A549 (cell line): ENCODE results near the gene SUDS3. TPM values are rescaled to one million over a fixed set of nuclear protein-coding genes. Genes with fewer than 3 reads are reported as not detected.

ENCODE experiments used
- ATAC-seq, 2 experiments: fragments of 200-7000 bp in 1 of 2; fragments of >200 bp in 1 of 2; cut with Nextera tagmentation in 1 of 2; cut with Tn5 transposase in 1 of 2; 3 replicates each; pipeline versions ENCODE4 v1.8.0 to v1.9.1; 2018 to 2020; ENCODE audit warnings: mild to moderate bottlenecking in 1 of 2, moderate library complexity in 1 of 2
- CTCF ChIA-PET: fragments of 300-600 bp; sonication (Branson Sonifier 250); formaldehyde crosslinking; extraction: SDS; loops from one replicate; lab custom pipeline; 2021; ENCODE audit warnings: antibody characterized with exemption, inconsistent platforms; lab: Yijun Ruan, JAX
- POLR2A ChIA-PET: fragments of 350-600 bp; formaldehyde crosslinking; extraction: SDS; loops from one replicate; lab custom pipeline; 2021; ENCODE audit warnings: antibody characterized with exemption, inconsistent platforms; lab: Yijun Ruan, JAX
- DNase-seq, 2 experiments: peaks; one replicate each; pipeline versions ENCODE4 v3.0.0 to v3.0.0-alpha.2; 2011 to 2016; ENCODE audit warnings: low read depth in 1 of 2, low spot score in 1 of 2
- FAIRE-seq: peaks from 2 replicates; lab custom pipeline; 2011; peaks lifted over from hg19 to GRCh38; lab: Jason Lieb, UNC
- H3K27ac ChIP-seq, 2 experiments: fragments of >200 bp; sonication (Bioruptor Twin); formaldehyde crosslinking; 3 replicates each; pipeline ENCODE4 v1.5.1; 2016 to 2017
- H3K4me1 ChIP-seq: fragments of >200 bp; sonication (Bioruptor Twin); formaldehyde crosslinking; 3 replicates; pipeline ENCODE4 v1.6.1; 2016
- H3K4me2 ChIP-seq: fragments of >200 bp; sonication (Bioruptor Twin); formaldehyde crosslinking; 3 replicates; pipeline ENCODE4 v1.6.1; 2016
- H3K4me3 ChIP-seq: fragments of >200 bp; sonication (Bioruptor Twin); formaldehyde crosslinking; 3 replicates; pipeline ENCODE4 v1.5.1; 2016
- H3K9me3 ChIP-seq: fragments of >200 bp; sonication (Bioruptor Twin); formaldehyde crosslinking; 3 replicates; pipeline ENCODE4 v1.6.1; 2016
- EP300 ChIP-seq, 2 experiments: fragments of >200 bp; sonication (Bioruptor Twin); formaldehyde crosslinking; IDR thresholded peaks; 2 replicates in 1 of 2; 3 replicates in 1 of 2; pipeline ENCODE4 v1.6.1; 2016 to 2017
- FOSB ChIP-seq: fragments of 250-450 bp; sonication (Bioruptor Pico); IDR thresholded peaks from 2 replicates; pipeline ENCODE4 v1.5.0; 2020; ENCODE audit warnings: mild to moderate bottlenecking, moderate library complexity
- GATA3 ChIP-seq: IDR thresholded peaks from 2 replicates; pipeline ENCODE4 v1.6.1; 2012; ENCODE audit warnings: borderline replicate concordance
- HOXA7 ChIP-seq: fragments of 250-450 bp; sonication (Bioruptor Pico); IDR thresholded peaks from 2 replicates; pipeline ENCODE4 v1.5.0; 2020; ENCODE audit warnings: mild to moderate bottlenecking, moderate library complexity
- NFE2L2 ChIP-seq: fragments of 150-350 bp; conservative IDR thresholded peaks from 2 replicates; pipeline ENCODE4 v1.6.1; 2014; ENCODE audit warnings: low read length
- RAD21 ChIP-seq, 2 experiments: fragments of >200 bp in 1 of 2; sonication (Bioruptor Twin) in 1 of 2; formaldehyde crosslinking in 1 of 2; IDR thresholded peaks in 1 of 2; conservative IDR thresholded peaks in 1 of 2; 2 replicates in 1 of 2; 3 replicates in 1 of 2; pipeline ENCODE4 v1.6.1; 2012 to 2018; ENCODE audit warnings: inconsistent platforms in 1 of 2
- RFX5 ChIP-seq: fragments of 450-650 bp; IDR thresholded peaks from 2 replicates; pipeline ENCODE4 v1.7.1; 2014; ENCODE audit warnings: antibody characterized with exemption, mild to moderate bottlenecking, moderate library complexity
- SMC3 ChIP-seq: fragments of >200 bp; sonication (Bioruptor Twin); formaldehyde crosslinking; IDR thresholded peaks from 3 replicates; pipeline ENCODE4 v1.6.1; 2018; ENCODE audit warnings: inconsistent platforms
- WGBS: methylation state at CpG from one replicate; pipeline ENCODE4 v1.1.6; 2017; ENCODE audit errors: missing lambda C conversion rate; 5-methylcytosine and 5-hydroxymethylcytosine counted together
- polyA plus RNA-seq, 4 experiments: library from polyadenylated mRNA; depleted of rRNA in 3 of 4; stranded (reverse); fragments of >200 nt; fragmentation: RNase III in 1 of 4; extraction: RNeasy Plus Mini Kit Qiagen cat#74134 plus additional on column Dnase treatment in 1 of 4; gene quantifications; 2 replicates in 3 of 4; 3 replicates in 1 of 4; pipeline ENCODE4 v1.2.3, GENCODE V29; 2011 to 2017
- TF ChIP-seq, protein P1 (sequence below): fragments of 200-600 bp; sonication (generic); IDR thresholded peaks from 2 replicates; pipeline ENCODE4 v1.6.1; 2016; ENCODE audit warnings: antibody characterized with exemption, mild to moderate bottlenecking, moderate library complexity
- TF ChIP-seq, protein P2 (sequence below): fragments of >200 bp; sonication (Bioruptor Twin); formaldehyde crosslinking; IDR thresholded peaks from 3 replicates; pipeline ENCODE4 v1.5.1; 2016
- TF ChIP-seq, protein P3 (sequence below): fragments of 450-650 bp; IDR thresholded peaks from 2 replicates; pipeline ENCODE4 v1.6.1; 2014; ENCODE audit warnings: antibody characterized with exemption
- TF ChIP-seq, protein P4 (sequence below): fragments of 250-450 bp; sonication (Bioruptor Pico); IDR thresholded peaks from 2 replicates; pipeline ENCODE4 v1.5.0; 2021; ENCODE audit warnings: mild to moderate bottlenecking, moderate library complexity, borderline replicate concordance

SUDS3 gene
- polyA plus RNA-seq, 2 of the 4 experiments (the other 2 are of a cell fraction) = 20.3 to 36.5 TPM

DNA sequence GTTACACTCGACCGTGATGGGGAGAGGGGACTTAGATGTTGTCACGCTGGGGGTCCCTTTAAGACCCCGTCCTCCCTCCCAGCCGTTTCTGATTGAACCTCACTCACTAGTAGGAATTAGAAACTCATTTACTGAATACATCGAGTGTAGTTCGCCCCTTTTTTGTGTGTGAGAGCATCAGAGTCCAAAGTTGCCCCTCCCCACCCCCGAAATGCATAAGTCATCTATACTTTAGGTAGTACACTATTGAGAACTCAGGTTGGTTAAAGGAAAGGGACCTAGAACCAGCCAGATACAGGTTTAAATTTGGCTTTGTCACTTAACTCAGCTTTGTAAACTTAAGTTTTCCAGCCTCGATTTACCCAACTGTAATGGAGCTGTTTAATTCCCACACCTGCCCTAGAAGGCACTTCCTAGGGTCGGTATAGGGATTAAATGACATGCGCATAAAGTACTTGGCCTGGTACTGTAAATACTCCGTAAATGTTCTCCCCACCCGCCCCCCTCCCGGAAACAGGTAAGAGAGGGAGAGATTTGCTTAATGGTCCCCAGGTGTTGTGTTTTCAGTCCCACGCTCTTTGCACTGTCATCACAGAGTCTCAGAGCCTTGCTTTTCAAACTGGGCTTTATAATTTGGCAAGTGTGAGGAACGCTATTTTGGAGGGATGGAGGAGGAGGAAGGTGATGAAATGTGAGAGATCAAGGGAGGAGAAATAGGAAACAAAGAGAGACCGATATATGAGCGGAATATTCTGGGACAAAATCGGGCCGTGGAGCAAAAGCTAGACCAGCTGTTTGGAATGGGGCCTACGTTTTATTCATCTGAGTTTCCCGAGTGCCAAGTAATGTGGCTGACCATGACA is 897 bp downstream of the SUDS3 start (continued):
- TF ChIP-seq, protein P1, sequence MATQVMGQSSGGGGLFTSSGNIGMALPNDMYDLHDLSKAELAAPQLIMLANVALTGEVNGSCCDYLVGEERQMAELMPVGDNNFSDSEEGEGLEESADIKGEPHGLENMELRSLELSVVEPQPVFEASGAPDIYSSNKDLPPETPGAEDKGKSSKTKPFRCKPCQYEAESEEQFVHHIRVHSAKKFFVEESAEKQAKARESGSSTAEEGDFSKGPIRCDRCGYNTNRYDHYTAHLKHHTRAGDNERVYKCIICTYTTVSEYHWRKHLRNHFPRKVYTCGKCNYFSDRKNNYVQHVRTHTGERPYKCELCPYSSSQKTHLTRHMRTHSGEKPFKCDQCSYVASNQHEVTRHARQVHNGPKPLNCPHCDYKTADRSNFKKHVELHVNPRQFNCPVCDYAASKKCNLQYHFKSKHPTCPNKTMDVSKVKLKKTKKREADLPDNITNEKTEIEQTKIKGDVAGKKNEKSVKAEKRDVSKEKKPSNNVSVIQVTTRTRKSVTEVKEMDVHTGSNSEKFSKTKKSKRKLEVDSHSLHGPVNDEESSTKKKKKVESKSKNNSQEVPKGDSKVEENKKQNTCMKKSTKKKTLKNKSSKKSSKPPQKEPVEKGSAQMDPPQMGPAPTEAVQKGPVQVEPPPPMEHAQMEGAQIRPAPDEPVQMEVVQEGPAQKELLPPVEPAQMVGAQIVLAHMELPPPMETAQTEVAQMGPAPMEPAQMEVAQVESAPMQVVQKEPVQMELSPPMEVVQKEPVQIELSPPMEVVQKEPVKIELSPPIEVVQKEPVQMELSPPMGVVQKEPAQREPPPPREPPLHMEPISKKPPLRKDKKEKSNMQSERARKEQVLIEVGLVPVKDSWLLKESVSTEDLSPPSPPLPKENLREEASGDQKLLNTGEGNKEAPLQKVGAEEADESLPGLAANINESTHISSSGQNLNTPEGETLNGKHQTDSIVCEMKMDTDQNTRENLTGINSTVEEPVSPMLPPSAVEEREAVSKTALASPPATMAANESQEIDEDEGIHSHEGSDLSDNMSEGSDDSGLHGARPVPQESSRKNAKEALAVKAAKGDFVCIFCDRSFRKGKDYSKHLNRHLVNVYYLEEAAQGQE = no peak
- TF ChIP-seq NFE2L2 (no peak), EP300 (IDR thresholded peaks at IDR 0.05) (no peak), HOXA7 (CRISPR knock-in tag) (no peak)

DNA sequence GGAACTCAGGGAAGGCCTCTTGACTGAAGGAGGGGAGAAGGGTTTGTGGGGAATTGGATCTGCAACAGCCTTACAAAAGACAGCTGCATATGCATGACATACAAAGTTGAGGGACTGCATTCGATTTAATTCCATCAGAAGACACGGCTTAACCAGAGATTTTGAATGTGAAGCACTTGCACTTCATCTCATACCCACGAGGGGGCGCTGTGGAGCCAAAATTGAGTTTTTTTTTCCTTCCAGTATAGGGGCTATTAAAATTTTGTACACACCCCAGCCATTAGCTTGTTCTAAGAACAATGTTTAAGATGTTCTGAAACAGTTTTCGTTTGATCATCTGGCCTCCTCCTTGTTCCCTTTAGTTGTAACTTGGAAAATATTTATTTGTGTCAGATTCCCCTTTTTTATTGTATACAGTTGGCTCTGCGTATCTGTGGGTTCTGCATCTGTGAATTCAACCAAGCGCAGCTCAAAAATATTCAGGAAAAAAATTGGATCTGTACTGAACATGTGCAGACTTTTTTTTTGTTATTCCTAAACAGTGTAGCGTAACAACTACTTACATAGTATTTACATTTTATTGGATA is 1.6 kb downstream of the SUDS3 start:
- no peaks in the 10 kb centered on the region for H3K9me3 ChIP-seq
- H3K4me3 ChIP-seq = peak overlapping the region; percentile 91
- TF ChIP-seq RFX5 (no peak), RAD21 (conservative IDR thresholded peaks at IDR 0.05 in 1 of 2, IDR thresholded peaks at IDR 0.05 in 1 of 2) (peak; percentile 47 to 51; a peak in 4 of 5 replicates), GATA3 (no peak), SMC3 (peak; percentile 61), FOSB (CRISPR knock-in tag) (0 out of 2 replicates have a peak, but pooled peaks have one; percentile 38)
- TF ChIP-seq, protein P2, sequence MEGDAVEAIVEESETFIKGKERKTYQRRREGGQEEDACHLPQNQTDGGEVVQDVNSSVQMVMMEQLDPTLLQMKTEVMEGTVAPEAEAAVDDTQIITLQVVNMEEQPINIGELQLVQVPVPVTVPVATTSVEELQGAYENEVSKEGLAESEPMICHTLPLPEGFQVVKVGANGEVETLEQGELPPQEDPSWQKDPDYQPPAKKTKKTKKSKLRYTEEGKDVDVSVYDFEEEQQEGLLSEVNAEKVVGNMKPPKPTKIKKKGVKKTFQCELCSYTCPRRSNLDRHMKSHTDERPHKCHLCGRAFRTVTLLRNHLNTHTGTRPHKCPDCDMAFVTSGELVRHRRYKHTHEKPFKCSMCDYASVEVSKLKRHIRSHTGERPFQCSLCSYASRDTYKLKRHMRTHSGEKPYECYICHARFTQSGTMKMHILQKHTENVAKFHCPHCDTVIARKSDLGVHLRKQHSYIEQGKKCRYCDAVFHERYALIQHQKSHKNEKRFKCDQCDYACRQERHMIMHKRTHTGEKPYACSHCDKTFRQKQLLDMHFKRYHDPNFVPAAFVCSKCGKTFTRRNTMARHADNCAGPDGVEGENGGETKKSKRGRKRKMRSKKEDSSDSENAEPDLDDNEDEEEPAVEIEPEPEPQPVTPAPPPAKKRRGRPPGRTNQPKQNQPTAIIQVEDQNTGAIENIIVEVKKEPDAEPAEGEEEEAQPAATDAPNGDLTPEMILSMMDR = peak; percentile 96
- TF ChIP-seq, protein P3, sequence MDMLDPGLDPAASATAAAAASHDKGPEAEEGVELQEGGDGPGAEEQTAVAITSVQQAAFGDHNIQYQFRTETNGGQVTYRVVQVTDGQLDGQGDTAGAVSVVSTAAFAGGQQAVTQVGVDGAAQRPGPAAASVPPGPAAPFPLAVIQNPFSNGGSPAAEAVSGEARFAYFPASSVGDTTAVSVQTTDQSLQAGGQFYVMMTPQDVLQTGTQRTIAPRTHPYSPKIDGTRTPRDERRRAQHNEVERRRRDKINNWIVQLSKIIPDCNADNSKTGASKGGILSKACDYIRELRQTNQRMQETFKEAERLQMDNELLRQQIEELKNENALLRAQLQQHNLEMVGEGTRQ = no peak
- TF ChIP-seq, protein P4, sequence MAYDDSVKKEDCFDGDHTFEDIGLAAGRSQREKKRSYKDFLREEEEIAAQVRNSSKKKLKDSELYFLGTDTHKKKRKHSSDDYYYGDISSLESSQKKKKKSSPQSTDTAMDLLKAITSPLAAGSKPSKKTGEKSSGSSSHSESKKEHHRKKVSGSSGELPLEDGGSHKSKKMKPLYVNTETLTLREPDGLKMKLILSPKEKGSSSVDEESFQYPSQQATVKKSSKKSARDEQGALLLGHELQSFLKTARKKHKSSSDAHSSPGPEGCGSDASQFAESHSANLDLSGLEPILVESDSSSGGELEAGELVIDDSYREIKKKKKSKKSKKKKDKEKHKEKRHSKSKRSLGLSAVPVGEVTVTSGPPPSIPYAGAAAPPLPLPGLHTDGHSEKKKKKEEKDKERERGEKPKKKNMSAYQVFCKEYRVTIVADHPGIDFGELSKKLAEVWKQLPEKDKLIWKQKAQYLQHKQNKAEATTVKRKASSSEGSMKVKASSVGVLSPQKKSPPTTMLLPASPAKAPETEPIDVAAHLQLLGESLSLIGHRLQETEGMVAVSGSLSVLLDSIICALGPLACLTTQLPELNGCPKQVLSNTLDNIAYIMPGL (CRISPR knock-in tag) = no peak
- 36% methylated on average over 8 of the region's 8 CpGs for WGBS
- DNase-seq = peak; percentile 58 to 75
- ChIA-PET POLR2A (no interaction called here), CTCF (interaction anchor here (0.5 to 6.6 kb wide), 37 partner anchors 8 to 1299 kb away, joined by 3 to 193 read pairs (median 4); partner anchors contain the start of gene PRKAB1)
- ATAC-seq = peak; percentile 3 to 11; a peak in 3 of 6 replicates
- H3K4me1 ChIP-seq = peaks cover 15% of the 10 kb centered on the region
- peak overlapping the region; percentile 87 for H3K4me2 ChIP-seq
- H3K27ac ChIP-seq = peak overlapping the region; percentile 95 to 96; a peak in 5 of 6 replicates
- FAIRE-seq = no peak
